ENCODE data around the gene MIB1. TPM values are rescaled to one million over a fixed set of nuclear protein-coding genes. Genes with fewer than 3 reads are reported as not detected.
"Not testable (repeated sequence)": the region's sequence is repeated elsewhere in the genome, so short reads cannot be mapped to it uniquely, and the experiment has no call there.

The MIB1 gene
- total RNA-seq, 1 donor: 33.7 TPM

DNA sequence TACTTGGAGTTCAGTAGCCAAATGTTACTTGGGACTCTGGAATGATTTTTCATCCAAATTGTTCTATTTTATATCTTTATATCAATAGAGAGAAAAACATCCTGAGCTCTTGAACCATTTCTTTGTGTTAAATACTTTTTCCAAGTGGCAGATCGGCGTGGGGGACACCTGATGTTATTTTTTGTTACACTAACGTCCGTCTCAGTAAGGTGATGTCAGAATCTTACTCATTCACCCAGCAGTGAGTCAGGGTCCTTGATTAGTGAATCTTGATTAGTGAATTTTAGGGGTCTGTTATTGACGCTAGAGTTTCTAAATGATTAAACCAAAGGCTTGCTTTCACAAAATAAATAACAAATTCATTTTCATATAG lies 1.7 kb downstream of the MIB1 start:
- DNase-seq (ENCODE audit: low read depth in 2 of 3, low spot score in 2 of 3): no peak

DNA sequence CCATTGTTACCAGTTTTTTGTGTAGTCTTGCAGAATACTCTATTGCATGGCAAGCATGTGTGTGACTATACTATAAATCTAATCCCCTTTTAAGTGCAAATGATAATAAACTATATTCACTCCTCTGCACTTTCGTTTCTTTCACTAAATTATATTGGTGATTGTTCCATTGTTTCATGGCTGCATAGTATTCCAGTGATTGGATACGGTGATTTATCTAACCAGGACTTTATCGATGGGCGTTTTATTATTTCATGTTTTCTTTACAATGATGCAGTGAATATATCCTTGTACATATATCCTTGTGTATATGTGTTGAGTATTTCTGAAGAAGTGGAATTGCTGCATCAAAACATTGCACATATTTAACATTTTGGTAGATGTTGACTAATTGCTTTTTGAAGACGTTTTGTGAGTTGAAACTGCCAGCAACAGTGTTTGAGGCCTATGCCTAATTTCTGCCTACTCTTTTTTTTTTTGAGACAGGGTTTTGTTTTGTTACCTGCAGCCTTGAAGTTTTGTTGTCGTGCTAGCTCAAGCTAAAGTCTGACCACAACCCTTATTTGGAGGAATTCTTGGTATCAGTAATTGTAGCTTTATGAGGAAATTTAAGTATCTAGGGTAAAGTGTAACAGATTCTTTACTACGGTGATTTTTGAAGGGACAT lies 2.7 kb downstream of the MIB1 start:
- DNase-seq (ENCODE audit: low read depth in 2 of 3, low spot score in 2 of 3): no peak

DNA sequence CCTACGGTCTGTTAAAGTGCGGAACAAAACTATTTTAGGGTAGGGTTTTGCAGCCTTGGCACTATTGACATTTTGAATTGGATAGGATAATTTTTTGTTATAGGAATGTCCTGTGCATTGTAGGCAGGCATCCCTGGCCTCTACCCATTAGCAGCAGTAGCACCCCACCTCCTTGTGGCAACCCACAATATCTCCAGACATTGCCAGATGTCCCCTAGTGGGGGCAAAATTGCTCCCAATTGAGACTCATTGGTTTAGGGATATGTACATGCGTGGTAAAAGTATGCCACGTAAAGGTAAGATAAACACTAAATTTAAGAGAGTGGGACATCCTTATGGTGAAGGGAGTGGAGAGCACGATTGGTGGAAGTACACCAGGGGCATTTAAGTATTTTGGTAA lies 4.6 kb downstream of the MIB1 start:
- peak in 2 of 3 donors; percentile 29 to 41 for DNase-seq (ENCODE audit: low read depth in 2 of 3, low spot score in 2 of 3)

DNA sequence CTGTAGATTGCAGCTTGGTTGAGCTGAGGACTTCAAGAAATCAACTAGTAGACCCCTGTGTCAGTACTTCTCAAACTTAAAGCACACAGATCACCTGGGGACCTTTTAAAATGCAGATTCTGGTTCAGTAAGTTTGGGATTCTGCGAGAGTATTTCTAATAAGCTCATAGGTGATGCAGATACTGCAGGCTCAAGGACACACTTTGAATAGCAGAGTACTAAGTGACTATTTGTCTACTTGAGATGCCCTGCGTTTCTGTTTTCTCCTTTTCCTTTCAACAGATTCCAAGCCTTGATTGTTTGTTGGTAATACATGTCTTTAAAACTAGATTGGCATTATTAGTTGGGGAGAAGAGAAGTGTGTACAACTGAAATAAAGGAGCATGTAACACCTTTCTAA lies 6.7 kb downstream of the MIB1 start:
- DNase-seq (ENCODE audit: low read depth in 2 of 3, low spot score in 2 of 3): no peak

DNA sequence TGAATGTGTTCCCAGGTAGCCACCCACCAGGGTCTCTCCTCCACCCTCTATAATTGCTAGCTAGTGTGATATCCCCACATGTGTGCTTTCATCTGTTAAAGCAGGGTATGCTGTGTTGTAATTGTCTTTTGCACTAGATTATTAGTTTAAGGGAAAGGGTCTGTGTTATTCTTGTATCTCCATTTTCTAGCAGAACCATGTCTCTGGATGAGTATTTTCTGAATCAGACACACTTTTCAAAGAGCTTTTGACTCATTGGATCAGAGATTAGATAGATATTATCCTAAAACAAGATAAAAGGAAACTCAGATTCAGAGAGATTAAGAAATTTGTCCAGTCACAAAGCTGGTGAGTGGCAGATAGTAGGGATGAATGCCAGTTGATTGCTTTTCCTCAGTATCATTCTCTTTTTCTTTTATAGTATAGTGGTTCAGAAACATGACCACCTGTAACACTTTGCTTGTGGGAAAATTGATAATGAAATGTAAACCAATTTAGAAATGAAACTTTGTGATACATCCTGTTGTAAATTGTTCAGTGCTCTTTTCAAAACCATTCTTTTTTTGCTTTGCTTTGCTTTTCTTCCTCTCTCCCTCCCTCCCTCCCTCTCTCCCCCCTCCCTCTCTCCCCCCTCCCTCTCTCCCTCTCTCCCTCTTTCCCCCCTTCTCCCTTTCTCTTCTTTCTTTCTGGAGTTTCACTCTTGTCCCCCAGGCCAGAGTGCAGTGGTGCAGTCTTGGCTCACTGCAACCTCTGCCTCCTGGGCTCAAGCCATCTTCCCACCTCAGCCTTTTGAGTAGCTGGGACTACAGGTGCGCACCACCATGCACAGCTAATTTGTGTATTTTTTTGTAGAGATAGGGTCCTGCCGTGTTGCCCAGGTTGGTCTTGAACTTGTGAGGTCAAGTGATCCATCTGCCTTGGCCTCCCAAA lies 7.4 kb downstream of the MIB1 start:
- DNase-seq (ENCODE audit: low read depth in 2 of 3, low spot score in 2 of 3): no peak

DNA sequence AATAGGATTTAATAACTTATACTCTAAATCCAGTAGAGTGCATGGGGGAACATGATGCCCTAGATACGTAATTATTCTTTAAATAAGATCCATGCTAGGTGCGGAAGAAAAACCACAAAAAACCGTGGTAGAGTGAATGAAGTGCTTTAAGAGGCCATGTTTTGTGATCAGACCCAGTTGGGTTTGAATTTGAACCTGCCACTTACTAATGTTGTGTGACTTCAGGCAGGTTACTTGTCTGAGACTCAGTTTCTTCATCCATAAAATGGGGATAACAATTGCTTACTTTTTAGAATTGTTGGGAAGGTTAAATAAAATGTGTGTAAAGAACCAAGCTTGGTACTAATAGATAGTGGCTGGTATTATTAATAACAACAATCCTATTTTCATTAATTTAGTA lies 17.2 kb downstream of the MIB1 start:
- no peak for DNase-seq (ENCODE audit: low read depth in 2 of 3, low spot score in 2 of 3)

DNA sequence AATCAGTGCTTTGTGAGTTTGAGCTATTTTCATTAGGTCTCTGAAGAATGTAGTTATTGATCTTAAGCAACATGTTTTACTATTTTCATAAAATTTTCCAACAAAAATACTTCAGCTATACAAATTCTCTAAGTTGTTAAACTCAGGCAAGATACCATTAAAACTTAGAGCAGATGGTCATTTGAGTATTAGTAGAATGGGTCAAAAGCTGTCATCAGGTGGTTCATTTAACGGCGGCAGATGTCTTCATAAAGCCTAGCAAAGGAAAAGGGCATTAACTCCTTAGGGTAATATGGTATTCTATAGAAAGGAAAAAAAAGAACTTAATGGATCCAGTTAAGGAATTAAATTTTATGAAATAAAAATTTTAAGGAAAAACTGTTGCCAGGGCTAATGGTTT lies 19.2 kb downstream of the MIB1 start:
- DNase-seq (ENCODE audit: low read depth in 2 of 3, low spot score in 2 of 3): no peak

DNA sequence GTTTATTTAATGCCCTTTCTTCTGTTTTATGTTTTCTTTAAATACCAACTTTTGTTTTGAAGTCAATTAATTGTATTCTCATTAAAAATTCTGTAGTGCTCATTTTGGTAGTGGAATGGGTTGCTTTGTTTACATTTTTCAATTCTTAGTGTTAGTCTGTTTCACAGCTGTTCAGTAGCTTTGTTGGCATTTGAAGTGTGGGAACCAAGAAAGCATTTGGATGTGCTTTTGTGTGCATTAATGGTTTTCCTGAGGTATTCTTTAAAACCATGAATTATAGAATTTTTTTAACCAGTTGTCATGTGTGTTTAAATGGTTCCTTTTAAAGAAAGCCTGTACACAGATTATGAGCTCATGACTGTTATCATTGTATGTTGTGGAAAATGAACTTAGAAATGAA lies 19.7 kb downstream of the MIB1 start:
- no peak for DNase-seq (ENCODE audit: low read depth in 2 of 3, low spot score in 2 of 3)

DNA sequence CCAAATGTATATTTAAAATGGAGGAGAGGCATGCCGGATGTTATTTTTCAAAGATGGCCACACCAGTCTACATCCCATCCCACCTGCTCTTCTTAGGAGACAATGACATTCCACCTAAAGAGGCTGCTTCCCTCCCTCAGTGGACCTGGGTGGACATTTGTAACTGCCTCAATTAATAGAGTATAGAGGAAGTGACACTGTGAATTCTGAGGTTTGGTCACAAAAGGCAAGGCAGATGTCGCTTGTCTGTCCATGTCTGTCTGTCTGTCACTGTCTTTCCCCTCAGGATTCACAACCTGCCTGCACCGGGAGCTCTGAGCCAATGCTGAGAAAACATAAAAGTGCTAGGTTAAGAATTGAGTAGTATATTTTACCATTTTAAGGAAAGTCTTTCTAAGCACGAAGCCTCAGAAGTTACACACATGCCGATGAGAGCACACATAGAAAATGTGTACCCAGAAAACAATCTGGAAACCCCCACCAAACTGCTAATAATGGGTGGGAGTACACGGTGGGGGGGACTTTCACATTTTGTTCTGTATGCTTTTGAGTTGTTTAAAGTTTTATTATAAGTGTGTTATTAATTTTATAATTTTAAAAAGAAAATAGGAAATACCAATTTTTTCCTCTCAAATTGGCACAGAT lies 21.0 kb downstream of the MIB1 start:
- no peak for DNase-seq (ENCODE audit: low read depth in 2 of 3, low spot score in 2 of 3)

DNA sequence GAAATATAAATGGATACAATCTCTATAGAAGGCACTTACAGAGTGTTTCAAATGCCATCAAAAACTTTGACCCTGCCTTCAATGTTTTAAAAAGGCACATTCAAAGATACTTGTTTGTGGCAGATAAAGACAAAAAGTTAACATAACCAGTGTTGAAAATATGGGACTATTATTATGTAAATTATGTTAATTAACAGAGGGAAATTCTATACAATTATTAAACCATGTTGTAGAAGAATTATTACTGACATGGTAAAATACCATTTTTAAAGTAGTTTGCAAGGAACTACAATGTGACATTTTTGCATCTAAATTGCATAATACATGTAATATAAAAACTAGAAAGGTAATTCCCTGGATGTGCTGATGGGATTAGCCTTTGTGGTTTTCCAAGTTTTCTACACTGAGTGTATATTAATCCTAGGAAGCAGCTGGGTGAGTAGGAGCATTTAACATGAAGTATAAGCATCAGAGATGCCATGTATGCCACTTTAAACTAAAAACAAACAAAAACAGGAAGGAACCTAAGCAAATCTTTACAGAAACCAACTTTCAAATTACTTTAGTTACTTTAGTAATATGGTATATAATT lies 21.7 kb downstream of the MIB1 start:
- no peak for DNase-seq (ENCODE audit: low read depth in 2 of 3, low spot score in 2 of 3)

DNA sequence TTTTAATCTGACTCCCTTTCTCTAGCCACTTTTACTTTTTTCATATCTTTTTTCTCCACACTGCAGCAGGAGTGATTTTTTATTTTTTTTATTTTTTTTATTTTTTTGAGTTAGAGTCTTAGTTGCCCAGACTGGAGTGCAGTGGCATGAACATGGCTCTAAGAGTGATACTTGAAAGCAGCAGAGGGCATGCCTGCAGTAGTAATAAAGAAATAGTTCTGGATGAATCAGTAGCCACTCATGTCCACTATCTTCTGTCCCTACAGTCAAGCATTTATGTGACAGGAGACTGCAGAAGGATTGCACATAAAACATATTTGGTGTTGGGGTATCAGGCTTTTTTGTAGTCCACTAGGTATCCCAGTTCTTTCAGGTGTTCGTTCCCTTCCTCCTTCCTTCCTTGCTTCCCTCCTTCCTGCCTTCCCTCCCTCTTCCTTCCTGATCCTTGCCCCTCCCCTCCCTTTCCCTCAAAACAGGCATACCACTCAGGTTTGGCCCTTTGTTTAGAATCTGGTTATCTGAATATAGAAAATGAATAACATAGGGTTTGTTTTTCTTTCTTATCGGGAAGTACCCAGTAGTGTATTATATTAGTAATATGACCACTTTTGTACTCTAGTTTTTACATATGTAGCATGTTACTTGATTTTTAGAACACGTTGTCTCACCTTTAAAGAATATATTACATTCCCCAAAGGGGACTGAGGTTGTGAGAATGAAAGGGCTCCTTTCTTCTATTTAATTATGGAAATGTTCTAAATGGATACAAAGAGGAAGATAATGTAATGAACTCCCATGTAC lies 23.5 kb downstream of the MIB1 start:
- no peak for DNase-seq (ENCODE audit: low read depth in 2 of 3, low spot score in 2 of 3)

DNA sequence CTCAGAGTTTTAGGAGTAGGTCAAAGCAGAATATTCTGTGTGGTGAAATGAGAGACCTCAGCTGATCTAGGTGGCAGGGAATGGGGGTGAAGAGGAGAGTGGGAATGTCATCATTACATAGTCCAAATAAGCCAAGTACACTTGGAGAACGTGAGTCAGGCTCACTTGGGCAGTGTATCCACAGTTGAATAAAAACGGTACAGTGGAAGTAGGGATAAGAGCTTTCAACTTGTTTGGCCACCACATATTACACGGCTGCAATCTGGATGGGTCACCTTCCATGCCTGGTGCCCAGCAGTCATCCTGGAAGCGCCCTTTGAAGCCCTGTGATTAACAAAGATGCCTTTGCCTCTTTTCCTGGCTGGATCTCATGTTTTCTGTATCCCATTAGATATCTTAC lies 28.6 kb downstream of the MIB1 start:
- DNase-seq (ENCODE audit: low read depth in 2 of 3, low spot score in 2 of 3): no peak

DNA sequence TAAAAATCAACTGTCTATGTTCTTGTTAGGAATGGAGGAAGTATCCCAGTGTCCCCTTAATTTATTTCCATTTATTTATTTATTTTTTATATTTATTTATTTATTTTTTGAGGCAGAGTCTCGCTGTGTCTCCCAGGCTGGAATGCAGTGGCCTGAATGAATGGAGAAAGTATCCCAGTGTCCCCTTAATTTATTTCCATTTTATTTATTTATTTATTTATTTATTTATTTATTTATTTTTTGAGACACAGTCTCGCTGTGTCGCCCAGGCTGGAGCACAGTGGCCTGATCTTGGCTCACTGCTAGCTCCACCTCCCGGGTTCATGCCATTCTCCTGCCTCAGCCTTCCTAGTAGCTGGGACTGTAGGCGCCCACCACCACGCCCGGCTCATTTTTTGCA lies 34.1 kb downstream of the MIB1 start:
- DNase-seq (ENCODE audit: low read depth in 2 of 3, low spot score in 2 of 3): no peak

DNA sequence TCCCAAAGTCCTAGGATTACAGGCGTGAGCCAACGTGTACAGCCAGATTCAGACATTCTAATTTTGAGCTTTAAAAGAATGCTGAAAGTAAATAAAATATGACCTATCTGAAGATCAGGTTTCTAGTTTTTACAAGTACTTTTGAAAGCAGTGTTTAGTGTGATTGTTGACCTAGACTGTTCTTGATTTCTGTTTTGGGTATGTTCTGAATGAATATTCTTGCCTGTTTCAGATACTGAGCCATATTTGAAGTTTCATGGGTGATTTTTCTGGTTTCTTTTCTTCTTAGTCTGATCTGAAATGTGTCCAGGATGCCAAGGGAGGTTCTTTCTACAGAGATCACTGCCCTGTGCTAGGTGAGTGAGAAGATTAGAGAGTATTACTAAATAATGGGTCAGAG lies 37.2 kb downstream of the MIB1 start:
- DNase-seq (ENCODE audit: low read depth in 2 of 3, low spot score in 2 of 3): no peak

DNA sequence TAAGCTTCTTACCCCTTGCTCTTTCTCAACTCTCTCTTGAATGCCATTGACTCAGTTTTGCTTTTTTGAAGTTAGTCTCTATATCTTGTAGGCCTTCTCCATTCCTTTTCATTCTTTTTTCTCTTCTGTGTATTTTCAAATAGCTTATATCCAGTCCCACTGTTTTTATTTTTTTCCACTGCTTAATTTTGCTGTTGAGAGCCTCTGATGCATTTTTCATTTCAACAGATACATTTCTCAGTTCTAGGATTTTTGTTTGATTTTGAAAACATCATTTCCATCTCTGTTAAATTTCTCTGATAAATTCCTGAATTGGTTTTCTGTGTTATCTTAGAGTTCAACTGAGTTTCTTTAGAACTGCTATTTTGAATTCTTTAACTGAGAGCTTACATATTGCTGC lies 45.9 kb downstream of the MIB1 start:
- DNase-seq (ENCODE audit: low read depth in 2 of 3, low spot score in 2 of 3): peak in 1 of 3 donors; percentile 13

DNA sequence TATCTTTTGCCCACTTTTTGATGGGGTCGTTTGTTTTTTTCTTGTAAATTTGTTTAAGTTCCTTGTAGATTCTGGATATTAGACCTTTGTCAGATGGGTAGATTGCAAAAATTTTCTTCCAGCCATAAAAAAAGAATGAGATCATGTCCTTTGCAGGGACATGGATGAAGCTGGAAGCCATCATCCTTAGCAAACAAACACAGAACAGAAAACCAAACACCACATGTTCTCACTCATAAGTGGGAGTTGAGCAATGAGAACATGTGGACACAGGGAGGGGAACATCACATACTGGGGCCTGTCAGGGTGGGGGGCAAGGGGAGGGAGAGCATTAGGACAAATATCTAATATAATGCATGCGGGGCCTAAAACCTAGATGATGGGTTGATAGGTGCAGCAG lies 55.5 kb downstream of the MIB1 start:
- not testable (repeated sequence) for DNase-seq (ENCODE audit: low read depth in 2 of 3, low spot score in 2 of 3)

DNA sequence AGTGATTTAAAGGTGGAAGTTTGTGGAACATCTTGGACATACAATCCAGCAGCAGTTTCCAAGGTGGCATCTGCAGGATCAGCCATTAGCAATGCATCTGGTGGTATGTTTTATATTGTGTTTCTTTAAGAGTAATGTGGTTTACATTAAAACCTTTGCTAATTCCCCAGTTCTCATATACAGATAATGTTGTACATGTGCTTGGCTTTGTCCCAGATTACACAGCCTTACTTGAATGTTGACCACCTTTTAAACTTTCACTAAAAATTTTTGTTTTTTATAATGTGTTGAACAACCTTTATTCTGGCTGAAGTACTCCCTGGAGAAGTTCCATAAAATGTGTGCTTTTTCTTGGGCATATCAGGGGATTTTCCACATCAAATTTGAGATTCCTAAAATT lies 57.5 kb downstream of the MIB1 start:
- no peak for DNase-seq (ENCODE audit: low read depth in 2 of 3, low spot score in 2 of 3)

DNA sequence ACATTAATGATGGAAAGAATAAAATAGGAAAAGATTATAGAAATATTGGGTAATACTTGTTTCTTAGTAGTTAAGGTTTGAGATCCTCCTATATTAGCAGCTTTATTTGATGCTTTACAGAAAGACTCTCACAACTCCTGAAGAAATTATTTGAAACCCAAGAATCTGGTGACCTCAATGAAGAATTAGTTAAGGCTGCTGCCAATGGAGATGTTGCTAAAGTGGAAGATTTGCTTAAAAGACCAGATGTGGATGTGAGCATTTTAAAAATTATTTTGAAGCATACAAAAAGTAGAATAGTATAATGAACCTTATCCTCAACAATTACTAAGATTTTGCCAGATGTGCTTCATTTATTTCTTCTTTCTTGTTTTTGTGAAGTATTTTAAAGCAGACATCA lies 59.1 kb downstream of the MIB1 start:
- no peak for DNase-seq (ENCODE audit: low read depth in 2 of 3, low spot score in 2 of 3)

DNA sequence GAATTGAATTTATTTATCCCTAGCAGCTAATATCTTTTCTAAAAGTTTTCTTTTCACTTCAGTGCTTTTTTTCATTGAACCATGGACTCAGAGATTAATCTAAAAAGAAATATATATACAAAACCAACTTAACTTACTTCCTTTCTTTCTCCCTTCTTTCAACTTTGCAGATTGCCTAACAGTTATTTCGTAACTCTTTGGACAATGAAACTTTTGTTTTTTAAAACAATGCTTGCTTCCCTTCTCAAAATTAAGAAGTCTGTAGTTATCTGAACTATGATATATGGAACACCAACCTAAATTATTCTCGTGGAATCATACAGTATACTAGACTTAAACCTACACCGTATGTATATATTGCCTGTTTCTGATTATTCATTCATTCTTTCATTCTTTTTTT lies 62.9 kb downstream of the MIB1 start:
- DNase-seq (ENCODE audit: low read depth in 2 of 3, low spot score in 2 of 3): no peak

DNA sequence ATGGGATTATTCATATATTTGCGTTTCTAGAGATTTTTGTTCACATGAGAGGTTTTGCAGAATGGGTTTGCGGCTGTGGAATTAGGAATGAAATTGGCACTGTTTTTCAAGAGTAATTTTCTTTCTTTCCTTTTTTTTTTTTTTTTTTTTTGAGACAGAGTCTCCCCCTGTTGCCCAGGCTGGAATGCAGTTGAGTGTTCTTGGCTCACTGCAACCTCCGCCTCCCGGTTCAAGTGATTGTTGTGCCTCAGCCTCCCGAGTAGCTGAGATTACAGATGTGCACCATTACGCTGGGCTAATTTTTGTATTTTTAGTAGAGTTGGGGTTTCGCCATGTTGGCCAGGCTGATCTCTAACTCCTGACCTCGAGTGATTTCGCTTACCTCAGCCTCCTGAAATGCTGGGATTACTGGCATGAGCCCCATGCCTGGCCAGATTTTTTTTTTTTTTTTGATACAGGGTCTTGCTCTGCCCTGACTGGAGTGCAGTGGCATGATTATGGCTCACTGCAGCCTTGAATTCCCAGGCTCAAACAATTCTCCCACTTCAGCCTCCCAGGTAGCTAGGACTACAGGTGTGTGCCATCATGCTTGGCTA lies 65.3 kb downstream of the MIB1 start:
- no peak for DNase-seq (ENCODE audit: low read depth in 2 of 3, low spot score in 2 of 3)
